Central memory CD4-positive, alpha-beta T cell (primary cell): ENCODE data around the gene TMEM179.

ENCODE experiments used
- DNase-seq: peaks from one replicate; pipeline ENCODE4 v3.0.0; 2022

The TMEM179 gene

GRCh38 chr14:104541905-104542465 is 62.6 kb downstream of the TMEM179 start:
- DNase-seq: no peak
